ENCODE results near the gene SEM1. TPM values are rescaled to one million over a fixed set of nuclear protein-coding genes. Genes with fewer than 3 reads are reported as not detected.
"Not testable (repeated sequence)": the region's sequence is repeated elsewhere in the genome, so short reads cannot be mapped to it uniquely, and the experiment has no call there.

SEM1 gene
- total RNA-seq, 1 donor from 2014 or later, result 60.4 TPM

GRCh38 chr7:96707901-96708774 lies 1.5 kb downstream of the SEM1 start:
- Mint-ChIP-seq H3K36me3 (ENCODE audit: low read depth, unreplicated experiment) (peaks cover 11% of the 10 kb centered on the region), H3K9me3 (ENCODE audit: unreplicated experiment) (no peaks in the 10 kb centered on the region), H3K4me3 (ENCODE audit: unreplicated experiment) (no peak overlapping the region), H3K4me1 (ENCODE audit: unreplicated experiment) (peaks cover 2% of the 10 kb centered on the region), H3K27ac (ENCODE audit: unreplicated experiment) (peak overlapping the region; percentile 30), H3K27me3 (ENCODE audit: unreplicated experiment) (no peaks in the 10 kb centered on the region)
- no peak for TF ChIP-seq CTCF (IDR thresholded peaks at IDR 0.05; ENCODE audit: unreplicated experiment)
- no peak for DNase-seq (ENCODE audit: low spot score)

GRCh38 chr7:96701258-96701657 lies 8.4 kb downstream of the SEM1 start:
- no peak for TF ChIP-seq CTCF (IDR thresholded peaks at IDR 0.05; ENCODE audit: unreplicated experiment)
- H3K4me3 Mint-ChIP-seq (ENCODE audit: unreplicated experiment), result no peak overlapping the region
- DNase-seq (ENCODE audit: low spot score), result no peak
- H3K36me3 Mint-ChIP-seq (ENCODE audit: low read depth, unreplicated experiment), result no peaks in the 10 kb centered on the region
- H3K9me3 Mint-ChIP-seq (ENCODE audit: unreplicated experiment), result no peaks in the 10 kb centered on the region
- H3K27me3 Mint-ChIP-seq (ENCODE audit: unreplicated experiment), result peaks cover 2% of the 10 kb centered on the region
- no peak overlapping the region for H3K27ac Mint-ChIP-seq (ENCODE audit: unreplicated experiment)
- no peaks in the 10 kb centered on the region for H3K4me1 Mint-ChIP-seq (ENCODE audit: unreplicated experiment)

GRCh38 chr7:96700516-96700915 lies 9.1 kb downstream of the SEM1 start:
- Mint-ChIP-seq H3K27ac (ENCODE audit: unreplicated experiment) (no peak overlapping the region), H3K9me3 (ENCODE audit: unreplicated experiment) (no peaks in the 10 kb centered on the region), H3K4me3 (ENCODE audit: unreplicated experiment) (no peak overlapping the region), H3K27me3 (ENCODE audit: unreplicated experiment) (peaks cover 2% of the 10 kb centered on the region), H3K4me1 (ENCODE audit: unreplicated experiment) (peaks cover 3% of the 10 kb centered on the region), H3K36me3 (ENCODE audit: low read depth, unreplicated experiment) (no peaks in the 10 kb centered on the region)
- no peak for DNase-seq (ENCODE audit: low spot score)
- TF ChIP-seq CTCF (IDR thresholded peaks at IDR 0.05; ENCODE audit: unreplicated experiment), result no peak

GRCh38 chr7:96699219-96699871 lies 10.3 kb downstream of the SEM1 start:
- Mint-ChIP-seq H3K4me3 (ENCODE audit: unreplicated experiment) (no peak overlapping the region), H3K9me3 (ENCODE audit: unreplicated experiment) (no peaks in the 10 kb centered on the region), H3K27ac (ENCODE audit: unreplicated experiment) (no peak overlapping the region), H3K27me3 (ENCODE audit: unreplicated experiment) (peaks cover 2% of the 10 kb centered on the region), H3K36me3 (ENCODE audit: low read depth, unreplicated experiment) (no peaks in the 10 kb centered on the region), H3K4me1 (ENCODE audit: unreplicated experiment) (peaks cover 3% of the 10 kb centered on the region)
- TF ChIP-seq CTCF (IDR thresholded peaks at IDR 0.05; ENCODE audit: unreplicated experiment), result no peak
- no peak for DNase-seq (ENCODE audit: low spot score)

- H3K36me3 Mint-ChIP-seq (ENCODE audit: low read depth, unreplicated experiment); H3K27ac Mint-ChIP-seq (ENCODE audit: unreplicated experiment); DNase-seq (ENCODE audit: low spot score): not testable (repeated sequence)
Measured at GRCh38 chr7:96698449-96698848, 11.2 kb downstream of the SEM1 start.

More at GRCh38 chr7:96698449-96698848, 11.2 kb downstream of the SEM1 start:
- H3K4me1 Mint-ChIP-seq (ENCODE audit: unreplicated experiment); H3K27me3 Mint-ChIP-seq (ENCODE audit: unreplicated experiment); H3K9me3 Mint-ChIP-seq (ENCODE audit: unreplicated experiment); H3K4me3 Mint-ChIP-seq (ENCODE audit: unreplicated experiment): not testable (repeated sequence)

All from endothelial cell (in vitro differentiated cells).